DMS 273 treated with DMSO at 0.1 percent for 48 hours (cell line): ENCODE data around the gene MS4A15.

Experiments used
- DNase-seq: peaks from one replicate; lab custom pipeline; 2025; lab: John Stamatoyannopoulos, UW

MS4A15 gene

DNA sequence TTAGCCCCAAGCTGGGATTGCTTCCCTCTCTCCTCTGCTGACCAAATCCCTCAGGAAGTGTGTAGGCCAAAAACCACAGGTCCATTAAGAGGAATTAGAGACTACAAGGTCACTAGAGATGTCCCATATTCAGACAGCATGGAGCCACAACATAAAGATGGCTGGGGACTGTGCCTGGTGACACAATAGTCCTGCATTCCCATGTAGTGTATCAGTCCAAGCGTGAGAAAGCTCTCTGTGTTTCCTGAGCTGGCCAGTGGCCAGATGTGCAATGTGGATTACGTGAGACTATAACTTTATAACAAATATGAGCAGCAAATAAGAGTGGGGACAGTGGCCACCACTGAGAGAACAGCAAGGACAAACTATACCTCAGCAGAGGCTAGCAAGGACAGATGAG lies 20.9 kb downstream of the MS4A15 start:
- no peak for DNase-seq

DNA sequence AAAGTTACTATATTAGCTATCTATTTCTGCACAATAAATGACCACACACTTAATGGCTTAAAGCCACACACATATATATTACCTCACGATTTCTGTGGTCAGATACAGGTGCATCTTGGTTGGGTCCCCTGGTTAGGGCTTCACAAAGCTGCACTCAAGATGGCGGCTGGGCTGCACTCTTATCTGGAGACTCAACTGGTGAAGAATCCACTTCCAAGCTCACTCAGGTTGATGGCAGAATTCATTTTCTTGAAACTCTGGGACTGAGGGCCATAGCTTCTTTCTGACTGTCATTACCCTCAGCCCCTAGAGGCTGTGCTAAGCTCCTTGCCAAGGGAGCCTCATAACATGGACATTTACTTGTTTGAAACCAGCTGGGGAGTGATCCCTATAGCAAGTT lies 23.4 kb downstream of the MS4A15 start:
- no peak for DNase-seq

DNA sequence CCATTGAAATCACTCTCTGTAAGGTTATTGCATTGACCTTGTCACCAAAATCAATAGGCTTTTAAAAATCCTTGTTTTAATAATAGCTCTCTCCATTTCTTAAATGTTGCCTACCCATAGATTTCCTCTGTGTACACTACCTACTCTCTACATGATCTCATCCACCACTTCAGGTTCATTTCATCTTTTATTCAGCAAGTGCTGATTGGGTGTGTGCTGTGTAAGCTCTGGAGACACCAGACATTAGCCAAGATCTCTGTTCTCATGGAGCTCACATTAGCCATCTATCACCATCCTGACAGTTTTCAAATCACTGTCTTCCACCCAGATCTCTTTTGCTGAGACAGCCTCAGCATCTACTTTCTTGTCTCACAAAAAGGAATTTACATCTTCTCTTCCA lies 24.1 kb downstream of the MS4A15 start:
- DNase-seq, result no peak

DNA sequence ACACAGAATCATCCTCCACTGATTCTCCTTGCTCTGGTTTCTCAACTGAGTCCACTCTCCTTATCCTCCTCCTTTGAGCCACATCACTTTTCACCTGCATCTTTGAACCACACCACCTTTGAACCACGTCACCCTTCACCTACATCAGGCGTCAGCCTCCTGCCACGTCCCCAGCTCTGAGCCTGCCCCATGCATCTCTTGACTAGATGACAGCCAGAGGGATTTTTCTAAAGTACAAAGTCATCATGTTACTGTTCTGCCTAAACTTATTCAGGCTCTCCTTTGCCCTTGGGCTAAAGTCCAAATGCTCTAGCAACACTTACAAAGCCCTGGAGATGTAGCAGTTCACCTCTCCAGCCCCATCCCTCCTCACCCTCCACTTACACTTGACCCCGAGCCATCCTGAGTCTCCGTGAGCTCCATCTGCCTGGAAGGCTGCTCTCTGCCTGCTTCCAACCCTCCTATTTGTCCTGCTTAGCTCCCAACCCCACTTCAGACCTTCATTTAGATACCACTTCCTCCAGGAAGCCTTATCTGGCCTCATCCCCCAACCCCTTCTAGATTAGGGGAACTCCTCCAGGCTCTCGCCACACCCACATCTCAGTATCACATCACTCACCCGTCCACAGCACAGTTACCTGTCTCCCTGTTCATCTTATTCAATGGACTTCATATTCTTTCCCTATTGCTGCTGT lies 24.8 kb downstream of the MS4A15 start:
- no peak for DNase-seq

DNA sequence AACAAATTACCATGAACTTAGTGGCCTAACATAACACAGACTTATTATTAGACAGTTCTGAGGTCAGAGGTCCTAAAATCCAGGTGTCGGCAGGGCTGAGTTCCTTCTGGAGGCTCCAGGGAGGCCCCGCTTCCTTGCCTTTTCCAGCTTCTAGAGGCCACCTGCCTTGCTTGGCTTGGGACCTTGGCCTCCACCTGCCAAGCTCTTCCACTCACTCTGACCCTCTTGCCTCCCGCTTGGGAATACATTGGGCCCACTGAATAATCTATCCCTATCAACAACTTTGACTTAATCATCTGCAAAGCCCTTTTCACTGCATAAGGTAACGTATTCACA lies 25.3 kb downstream of the MS4A15 start:
- DNase-seq, result no peak

DNA sequence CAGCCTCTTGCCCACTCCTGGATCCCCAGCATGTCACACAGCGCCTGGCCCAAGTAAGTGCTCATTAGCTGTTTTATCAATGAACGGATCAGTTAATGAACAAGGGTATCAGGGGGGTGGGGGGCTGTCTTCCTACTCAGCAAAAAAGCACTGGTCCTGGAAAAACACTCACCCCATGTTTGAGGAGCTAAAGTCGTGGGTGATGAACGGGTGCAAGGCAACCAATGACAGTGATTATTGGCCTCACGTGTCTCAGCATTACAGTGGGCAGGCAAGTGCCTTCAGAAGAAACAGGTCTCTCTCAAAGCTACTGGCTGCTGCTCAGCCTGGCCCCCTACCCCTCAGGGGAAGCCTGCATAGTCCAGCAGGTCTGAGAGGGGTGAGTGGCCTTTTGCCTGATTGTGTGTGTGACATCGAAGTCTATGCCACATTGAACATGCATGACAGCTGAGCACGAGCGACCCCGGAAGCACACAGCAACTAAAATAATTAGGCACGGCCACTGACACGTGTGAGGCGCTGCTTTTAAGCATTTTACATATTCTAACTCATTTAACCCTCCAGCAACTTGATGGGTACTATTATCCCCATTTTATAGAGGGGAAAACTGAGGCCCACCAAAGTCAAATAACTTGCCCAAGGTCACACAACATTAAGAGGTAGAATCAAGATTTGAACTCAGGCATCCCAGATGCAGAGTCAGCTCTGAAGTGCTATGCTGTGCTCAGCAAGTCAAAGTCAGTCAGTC lies 25.9 kb downstream of the MS4A15 start:
- DNase-seq, result no peak

DNA sequence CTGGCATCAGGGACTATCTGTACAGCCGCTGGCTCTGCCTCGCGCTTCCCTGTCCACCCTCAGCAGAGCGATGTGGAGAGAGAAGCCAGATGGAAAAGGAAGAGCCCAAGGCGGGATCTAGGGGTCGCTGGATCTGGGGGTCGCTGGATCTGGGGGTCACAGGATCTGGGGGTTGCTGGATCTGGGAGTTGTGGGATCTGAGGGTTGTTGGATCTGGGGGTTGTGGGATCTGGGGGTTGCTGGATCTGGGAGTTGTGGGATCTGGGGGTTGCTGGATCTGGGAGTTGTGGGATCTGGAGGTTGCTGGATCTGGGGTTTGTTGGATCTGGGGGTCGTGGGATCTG lies 26.4 kb downstream of the MS4A15 start:
- no peak for DNase-seq

DNA sequence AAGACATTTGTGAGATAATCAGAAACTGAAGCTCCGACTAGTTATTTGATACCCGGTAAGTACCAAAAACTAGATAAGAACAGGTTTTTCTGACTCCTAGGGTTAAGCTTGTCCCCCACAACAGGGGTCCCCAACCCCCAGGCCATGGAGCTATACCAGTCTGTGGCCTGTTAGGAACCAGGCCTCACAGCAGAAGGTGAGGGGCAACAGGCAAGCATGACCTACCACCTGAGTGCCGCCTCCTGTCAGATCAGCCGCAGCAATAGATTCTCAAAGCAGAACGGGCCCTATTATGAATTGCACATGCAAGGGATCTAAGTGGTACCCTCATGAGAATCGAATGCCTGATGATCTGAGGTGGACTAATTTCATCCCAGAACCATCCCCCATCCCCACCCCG lies 27.2 kb downstream of the MS4A15 start:
- DNase-seq, result no peak

DNA sequence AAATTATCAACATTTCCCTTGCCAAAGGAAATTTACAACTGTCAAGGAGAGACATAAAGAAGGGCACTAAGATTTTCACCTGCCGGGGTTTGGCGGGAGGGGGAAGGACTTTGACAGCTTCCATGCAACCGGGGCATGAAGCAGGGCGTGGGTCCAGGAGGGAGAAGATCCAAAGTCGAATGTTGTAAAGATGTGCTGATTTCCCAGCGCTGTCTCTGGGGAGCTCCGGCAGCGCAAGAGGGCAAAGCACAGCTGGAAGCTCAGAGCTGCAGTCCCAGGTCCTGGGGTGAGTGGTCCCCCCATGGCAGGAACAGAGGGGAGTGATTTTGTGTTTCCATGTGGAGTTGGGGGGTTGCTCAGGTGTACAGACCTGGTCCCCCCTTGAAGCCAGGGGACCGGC lies 28.5 kb downstream of the MS4A15 start, which contains the start of gene MS4A10:
Gene MS4A10 (plus strand): TSS at position 198 of the 400 bp plus-strand sequence. CDS start 5,003 bp downstream, outside the sequence.
- no peak for DNase-seq

DNA sequence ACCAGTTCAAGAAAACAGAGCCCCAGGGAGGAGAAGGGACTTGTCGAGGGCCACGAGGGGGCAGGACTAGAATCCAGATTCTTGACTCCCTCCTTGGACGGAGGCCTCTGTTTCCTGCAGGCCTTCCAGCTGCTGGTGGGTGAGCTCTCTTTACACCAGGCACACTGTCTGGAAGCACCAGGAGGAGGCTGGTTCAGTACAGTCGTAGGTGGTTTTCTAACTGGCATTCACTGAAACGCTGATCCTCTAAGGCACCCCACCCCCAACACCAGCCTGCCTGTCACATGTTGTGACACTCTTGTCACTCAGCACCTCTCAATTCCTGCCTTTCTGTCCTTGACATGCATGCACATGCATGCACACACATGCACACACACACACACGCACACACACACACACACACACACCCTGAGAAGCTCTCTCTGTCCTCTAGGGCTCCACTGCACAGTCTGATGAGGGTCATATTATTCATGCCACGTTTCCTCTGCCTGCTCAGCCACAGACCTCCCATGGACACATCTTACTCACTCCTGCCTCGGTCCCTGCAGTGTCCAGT lies 29.2 kb downstream of the MS4A15 start:
- DNase-seq, result no peak

DNA sequence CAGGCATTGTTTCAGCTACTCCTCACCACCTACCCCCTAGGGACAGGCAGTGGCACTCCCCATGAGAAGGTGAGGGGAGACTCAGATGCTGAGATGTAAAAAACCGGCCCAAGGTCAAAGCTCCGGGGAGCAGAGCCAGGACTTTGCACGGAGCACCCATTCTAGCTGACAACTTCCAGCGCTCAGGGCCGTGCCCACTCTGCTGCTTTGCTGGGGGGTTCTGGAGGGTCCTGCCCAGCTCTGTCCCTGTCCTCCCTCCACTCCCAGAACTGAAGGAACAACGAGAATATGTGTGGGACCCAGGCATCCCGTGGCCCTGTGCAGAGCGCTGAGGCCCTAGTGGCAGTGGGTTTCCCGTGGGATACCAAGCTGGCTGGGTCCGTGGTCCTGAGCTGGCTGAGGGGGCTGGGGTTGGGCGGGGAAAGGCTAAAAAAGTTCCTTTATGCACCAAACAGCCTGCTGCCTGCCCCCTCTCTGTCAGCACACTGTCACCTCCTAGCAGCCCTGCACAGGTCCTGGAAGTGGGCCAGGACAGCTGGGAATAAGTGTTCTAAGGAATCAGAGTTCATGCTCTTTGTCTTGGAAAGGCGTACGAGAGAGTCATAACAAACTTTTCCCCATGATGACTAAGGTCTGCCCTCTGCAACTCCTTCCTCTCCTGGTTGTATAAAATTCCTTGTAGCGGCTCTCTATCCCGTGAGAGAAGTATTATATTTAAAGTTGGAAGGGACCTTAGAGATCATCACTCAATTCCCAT lies 30.3 kb downstream of the MS4A15 start:
- no peak for DNase-seq

DNA sequence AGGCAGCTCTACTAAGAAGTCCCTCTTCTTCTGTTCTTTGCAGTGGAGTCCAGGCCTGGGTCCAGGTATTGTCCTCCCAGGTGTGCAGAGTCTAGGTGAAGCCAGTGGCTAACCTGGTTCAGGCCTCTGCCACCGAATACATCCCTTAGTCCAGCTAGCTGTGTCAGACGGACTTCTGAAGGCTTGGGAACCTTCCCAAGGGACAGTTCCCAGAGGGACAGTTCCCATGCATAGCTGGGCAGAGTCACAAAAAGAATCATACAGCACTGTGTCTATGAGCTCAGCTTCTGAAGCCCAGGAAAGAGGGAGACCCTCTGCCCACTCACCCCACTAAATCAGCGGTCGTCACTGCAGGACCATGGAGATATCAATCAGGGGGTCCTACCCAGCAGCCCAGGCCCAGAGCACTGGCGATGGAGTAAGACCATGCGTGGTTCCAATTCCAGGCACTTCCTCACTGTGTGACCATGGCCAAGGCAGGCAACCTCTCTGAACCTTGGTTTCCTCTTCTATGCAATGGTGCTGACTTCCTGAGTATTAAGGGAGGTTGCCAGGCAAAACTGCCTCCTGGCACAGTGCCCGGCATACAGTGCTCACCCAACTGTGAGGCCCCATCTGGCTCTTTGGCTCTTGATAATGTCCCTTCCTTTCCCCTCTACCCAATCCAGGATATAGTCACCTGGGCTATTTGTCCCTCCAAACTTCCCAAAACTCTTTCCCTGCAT lies 31.9 kb downstream of the MS4A15 start:
- DNase-seq, result peak; percentile 63

DNA sequence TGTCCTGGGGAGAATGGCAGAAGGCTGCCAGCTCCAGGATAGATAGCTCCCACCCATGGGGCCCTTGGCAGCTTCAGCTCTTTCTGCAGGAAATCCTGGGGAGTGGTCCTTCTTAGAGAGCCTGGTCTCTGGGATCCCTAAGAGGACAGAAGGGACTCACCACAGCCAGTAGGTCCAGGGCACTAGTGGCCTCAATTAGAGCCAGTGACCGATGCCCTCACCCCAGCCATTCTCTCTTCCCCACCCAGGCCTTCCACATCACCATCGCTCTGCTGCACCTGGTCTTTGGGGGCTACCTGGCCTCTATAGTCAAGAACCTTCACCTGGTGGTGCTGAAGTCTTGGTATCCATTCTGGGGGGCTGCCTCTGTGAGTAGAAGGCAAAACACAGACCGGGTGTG lies 34.1 kb downstream of the MS4A15 start:
- DNase-seq, result no peak

DNA sequence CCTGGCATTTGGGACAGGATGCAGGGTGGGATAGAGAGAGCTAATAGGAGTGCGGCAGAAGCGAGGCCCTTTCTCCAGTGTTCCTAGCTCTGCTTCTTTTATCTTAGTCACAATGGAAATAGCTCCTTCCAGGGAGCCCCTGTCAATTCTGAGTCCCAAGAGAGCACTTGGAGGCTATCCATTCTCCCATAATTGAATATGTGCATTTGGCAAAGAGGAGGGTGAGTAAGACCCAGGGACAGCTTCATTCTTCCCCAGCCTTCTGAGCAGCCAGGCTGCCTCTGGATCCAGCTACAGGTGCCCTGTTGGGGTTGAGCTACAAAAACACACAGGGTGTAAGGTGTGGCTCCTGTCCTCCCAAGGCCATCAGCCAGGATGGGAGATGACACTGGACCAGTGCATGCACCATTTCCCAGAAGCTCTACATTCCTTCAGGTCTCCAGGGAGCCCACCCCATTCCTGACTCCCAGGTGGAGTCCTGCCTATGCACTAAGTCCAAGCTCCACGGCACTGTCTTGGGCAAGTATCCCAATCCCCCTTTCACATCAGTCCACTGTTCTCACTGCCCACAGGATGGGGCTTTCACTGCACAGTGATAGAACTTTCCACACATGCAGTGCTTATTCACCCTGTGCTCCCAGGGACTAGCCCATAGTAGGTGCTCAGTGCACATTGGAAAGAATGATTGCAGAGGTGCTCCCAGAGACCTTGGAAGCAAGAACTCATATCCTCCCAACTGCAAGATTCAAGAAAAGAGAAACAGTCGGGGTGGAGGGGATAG lies 34.7 kb downstream of the MS4A15 start:
- no peak for DNase-seq

DNA sequence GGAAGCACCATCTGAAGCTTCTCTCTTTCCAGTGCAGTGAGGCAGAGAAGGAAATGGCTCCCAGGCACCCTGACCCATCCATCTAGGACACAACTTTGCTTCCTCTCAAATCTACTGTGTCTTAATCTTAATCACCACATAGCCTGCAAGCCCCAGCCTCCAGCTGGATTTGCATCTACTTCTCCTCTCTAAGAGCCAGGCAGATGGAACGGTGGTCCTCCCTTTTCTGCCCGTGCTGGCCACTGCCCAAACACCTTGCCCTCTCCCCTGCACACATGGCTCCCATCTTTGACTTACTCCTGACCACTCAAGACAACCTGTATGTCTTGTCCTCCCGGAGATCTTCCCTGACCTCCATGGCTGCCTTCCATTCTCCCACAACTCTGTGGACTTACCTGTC lies 35.9 kb downstream of the MS4A15 start:
- no peak for DNase-seq

DNA sequence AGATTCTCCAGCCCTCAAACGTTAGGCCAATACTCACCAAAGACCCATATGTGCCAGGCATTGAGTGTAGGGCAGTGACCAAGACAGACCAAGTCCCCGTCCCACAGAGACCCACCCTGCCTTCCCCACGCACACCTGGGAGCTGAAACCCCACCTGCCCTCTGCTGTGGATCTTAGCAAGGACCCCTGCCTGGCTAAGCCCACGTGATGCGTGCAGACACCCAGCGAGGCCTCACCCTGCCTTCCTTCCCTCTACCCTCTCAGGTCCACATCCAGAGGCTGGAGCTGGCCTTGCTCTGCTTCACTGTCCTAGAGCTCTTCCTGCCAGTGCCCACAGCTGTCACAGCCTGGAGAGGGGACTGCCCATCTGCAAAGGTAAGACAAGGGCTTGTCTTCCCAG lies 38.6 kb downstream of the MS4A15 start:
- DNase-seq, result no peak

DNA sequence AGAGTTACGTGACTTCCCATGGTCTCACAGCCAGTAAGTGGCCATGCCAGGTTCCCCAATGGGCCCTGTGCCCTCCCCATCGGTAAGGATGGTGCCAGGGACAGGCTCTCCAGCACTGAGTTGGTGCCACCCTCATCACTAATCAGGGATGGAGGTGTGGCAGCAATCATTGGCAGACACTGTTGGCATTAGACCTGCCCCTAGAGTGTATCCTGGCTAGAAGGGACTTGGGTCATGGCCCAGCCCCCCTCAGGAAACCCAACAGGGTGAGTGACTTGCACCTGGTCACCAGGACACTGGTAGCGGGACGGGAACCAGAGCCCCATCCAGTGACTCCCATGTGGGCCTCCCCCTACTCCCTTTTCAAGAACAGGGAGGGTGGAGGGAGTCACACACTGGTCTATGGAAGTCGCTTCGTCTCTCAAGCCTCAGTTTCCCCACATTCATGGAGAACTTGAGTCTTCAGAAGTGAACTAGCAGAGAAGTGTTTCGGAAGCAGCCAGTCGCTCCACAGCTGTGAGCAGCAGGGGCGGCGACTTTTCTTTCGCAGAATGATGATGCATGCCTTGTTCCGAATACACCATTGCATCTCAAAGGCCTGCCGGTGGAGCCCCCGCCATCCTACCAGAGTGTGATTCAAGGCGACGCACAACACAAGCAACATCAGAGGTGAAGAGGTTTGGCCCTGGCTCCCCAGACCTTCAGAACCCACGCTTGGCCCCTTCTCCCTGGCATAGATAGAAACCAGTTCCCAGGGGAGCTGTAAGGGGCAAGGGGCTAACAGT lies 41.4 kb downstream of the MS4A15 start:
- no peak for DNase-seq

DNA sequence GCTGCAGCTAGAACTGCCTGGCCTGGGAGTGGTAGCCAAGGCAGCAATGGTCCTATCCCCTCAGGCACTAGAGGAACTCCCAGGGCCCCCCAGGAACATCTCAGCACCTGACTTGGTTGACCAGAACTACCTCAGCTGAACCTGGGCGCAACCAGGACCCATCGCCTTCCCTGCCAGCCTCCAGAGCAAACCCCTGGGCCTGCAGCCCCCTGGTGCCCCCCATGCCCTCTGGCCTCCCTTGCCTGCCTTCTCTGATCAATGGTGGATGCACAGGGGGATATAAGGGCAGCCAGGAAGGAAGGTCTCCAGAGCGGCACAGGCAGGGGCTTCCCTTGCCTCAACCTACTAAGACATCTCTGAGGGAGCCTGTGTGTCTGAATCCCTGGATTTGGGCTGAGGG lies 42.0 kb downstream of the MS4A15 start:
- DNase-seq, result no peak

DNA sequence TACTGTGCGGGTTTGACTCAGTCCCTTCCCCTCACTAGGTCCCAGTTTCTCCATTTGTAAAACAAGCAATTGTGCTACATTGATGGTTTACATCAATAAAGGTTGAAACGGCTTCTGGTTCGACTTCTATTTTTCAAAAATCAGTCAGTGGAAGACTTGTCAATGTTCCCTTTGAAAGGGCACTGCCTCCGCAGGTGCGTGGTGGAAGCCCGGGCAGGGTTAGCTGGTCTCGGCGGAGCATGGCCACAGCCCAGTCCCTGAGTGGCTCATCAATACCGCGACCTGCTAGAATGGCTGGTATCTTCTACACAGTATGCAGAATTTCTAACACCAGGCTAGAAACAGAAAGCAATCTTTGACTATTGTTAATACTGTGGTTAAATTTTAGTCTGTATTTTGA lies 44.5 kb downstream of the MS4A15 start:
- no peak for DNase-seq

DNA sequence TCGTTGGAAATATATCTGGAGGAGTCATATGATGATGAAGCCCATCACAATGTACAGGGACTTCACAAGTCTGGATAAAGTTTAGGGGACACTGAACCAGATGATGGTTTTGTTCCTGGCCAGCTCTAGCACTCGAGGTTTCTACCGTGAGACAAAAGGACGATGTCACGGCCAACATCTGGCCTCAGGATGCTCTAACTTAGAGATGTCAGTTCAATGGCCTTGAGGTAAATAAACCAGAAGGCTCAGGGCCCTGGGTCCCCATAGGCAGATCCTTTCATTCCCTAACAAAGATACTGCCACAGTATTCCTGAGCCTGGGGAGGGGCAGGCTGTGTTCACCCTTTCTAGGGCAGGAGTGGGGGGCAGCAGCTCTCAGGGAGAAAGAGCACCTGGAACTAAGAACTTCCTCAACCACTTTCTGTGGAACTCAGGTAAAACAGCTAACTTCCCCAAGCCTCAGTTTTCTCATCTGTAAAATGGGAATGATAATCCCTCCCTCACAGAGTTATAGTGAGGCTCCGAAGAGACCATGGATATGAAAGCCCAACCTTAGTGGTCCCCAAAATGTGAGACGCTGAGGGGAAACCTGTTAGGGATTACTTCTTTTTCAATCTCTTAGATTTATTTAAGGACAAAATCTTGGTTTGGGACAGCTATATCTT lies 46.7 kb downstream of the MS4A15 start:
- DNase-seq, result no peak
